Vagina (tissue), 2 donors: ENCODE measurements around the gene ARFGAP2. TPM values are rescaled to one million over a fixed set of nuclear protein-coding genes. Genes with fewer than 3 reads are reported as not detected.

ENCODE experiments used
- DNase-seq, 2 donors: peaks; one replicate each; pipeline ENCODE4 v3.0.0-alpha.2; 2017; ENCODE audit errors: extremely low spot score in 2 of 2
- H3K27ac ChIP-seq: fragments of 200-600 bp; sonication (generic); one replicate; pipeline ENCODE4 v1.5.1; 2019
- H3K27me3 ChIP-seq: fragments of 200-600 bp; sonication (generic); one replicate; pipeline ENCODE4 v1.5.1; 2019
- H3K36me3 ChIP-seq, 2 donors: fragments of 200-600 bp; sonication (generic); one replicate each; pipeline ENCODE4 v1.5.1; 2017 to 2019
- H3K4me1 ChIP-seq: fragments of 200-600 bp; sonication (generic); one replicate; pipeline ENCODE4 v1.5.1; 2019
- H3K4me3 ChIP-seq, 2 donors: fragments of 200-600 bp; sonication (generic); 1 replicate in 1 of 2; 2 replicates in 1 of 2; pipeline ENCODE4 v1.5.1; 2016 to 2019
- H3K9me3 ChIP-seq: fragments of 200-600 bp; sonication (generic); one replicate; pipeline ENCODE4 v1.5.1; 2019
- CTCF ChIP-seq, 3 experiments: fragments of 450-650 bp in 2 of 3; fragments of 200-600 bp in 1 of 3; sonication (generic) in 1 of 3; IDR thresholded peaks; one replicate each; pipeline ENCODE4 v1.5.1; 2017 to 2019; ENCODE audit warnings: antibody characterized with exemption in 3 of 3, mild to moderate bottlenecking in 2 of 3, moderate library complexity in 2 of 3
- POLR2A ChIP-seq, 2 donors: fragments of 450-650 bp; IDR thresholded peaks; one replicate each; pipeline ENCODE4 v1.6.1; 2017; ENCODE audit warnings: antibody characterized with exemption in 2 of 2, mild to moderate bottlenecking in 2 of 2, moderate library complexity in 2 of 2
- POLR2AphosphoS5 ChIP-seq, 2 donors: sonication (generic); formaldehyde crosslinking; IDR thresholded peaks; one replicate each; pipeline ENCODE4 v1.9.0; 2017; ENCODE audit warnings: antibody characterized with exemption in 2 of 2, mild to moderate bottlenecking in 2 of 2, low read depth in 1 of 2; ENCODE audit not compliant: insufficient read depth in 1 of 2
- intact Hi-C: fragments of 100-400 bp; cut with DNase I; formaldehyde crosslinking; loops from one replicate; pipeline ENCODE4 v1.15.1; 2023
- total RNA-seq: library from RNA; depleted of rRNA; stranded (reverse); fragments of >200 nt; gene quantifications from one replicate; pipeline ENCODE4 v1.2.3, GENCODE V29; 2016

The ARFGAP2 gene
- total RNA-seq, 1 donor from 2014 or later, result 79.3 TPM

GRCh38 chr11:47189100-47189834 is 12.6 kb upstream of the ARFGAP2 start:
- no peak overlapping the region for H3K4me3 ChIP-seq
- intact Hi-C loops, result no loop called here
- H3K27me3 ChIP-seq, result no peaks in the 10 kb centered on the region
- no peak for DNase-seq
- no peaks in the 10 kb centered on the region for H3K9me3 ChIP-seq
- no peak overlapping the region for H3K27ac ChIP-seq
- TF ChIP-seq POLR2AphosphoS5 (IDR thresholded peaks at IDR 0.05; ENCODE audit: insufficient read depth in 1 of 2, low read depth in 1 of 2) (peak in 1 of 2 donors; percentile 13), CTCF (IDR thresholded peaks at IDR 0.05) (no peak)
- H3K4me1 ChIP-seq, result peaks cover 30% of the 10 kb centered on the region
- no peaks in the 10 kb centered on the region for H3K36me3 ChIP-seq

DNA sequence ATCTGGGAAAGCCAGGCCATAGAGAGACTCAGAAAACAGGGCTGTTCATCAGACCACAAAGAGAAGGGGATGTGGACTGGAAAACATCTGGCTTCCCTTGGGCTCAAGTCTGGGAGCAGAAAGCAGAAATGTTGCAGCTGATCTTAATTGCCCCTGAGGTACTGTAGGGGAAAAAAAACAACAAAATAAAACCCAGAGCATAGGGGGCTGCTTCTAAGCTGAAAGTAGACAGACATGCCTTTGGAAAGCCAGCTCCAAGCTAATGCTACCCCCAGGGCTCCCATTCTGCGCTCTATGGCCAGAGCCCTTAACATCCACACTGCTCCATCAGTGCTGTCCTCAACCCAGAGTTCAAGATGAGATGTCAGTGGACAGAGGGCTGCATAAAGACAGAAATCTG is 11.6 kb upstream of the ARFGAP2 start:
- Histone ChIP-seq H3K9me3 (no peaks in the 10 kb centered on the region), H3K27ac (no peak overlapping the region)
- intact Hi-C loops, result no loop called here

GRCh38 chr11:47187723-47188122 is 11.0 kb upstream of the ARFGAP2 start:
- intact Hi-C loops, result no loop called here
- Histone ChIP-seq H3K27me3 (no peaks in the 10 kb centered on the region), H3K9me3 (no peaks in the 10 kb centered on the region), H3K36me3 (no peaks in the 10 kb centered on the region), H3K27ac (peak overlapping the region; percentile 93), H3K4me3 (peak overlapping the region; percentile 64 to 79), H3K4me1 (peaks cover 34% of the 10 kb centered on the region)
- TF ChIP-seq POLR2A (IDR thresholded peaks at IDR 0.05) (no peak), POLR2AphosphoS5 (IDR thresholded peaks at IDR 0.05; ENCODE audit: insufficient read depth in 1 of 2, low read depth in 1 of 2) (no peak), CTCF (IDR thresholded peaks at IDR 0.05) (no peak)
- DNase-seq, result no peak

More for the DNA sequence above, 11.6 kb upstream of the ARFGAP2 start:
- Histone ChIP-seq H3K27me3 (no peaks in the 10 kb centered on the region), H3K4me1 (peaks cover 34% of the 10 kb centered on the region), H3K4me3 (no peak overlapping the region), H3K36me3 (no peaks in the 10 kb centered on the region)
- DNase-seq, result no peak
- TF ChIP-seq POLR2A (IDR thresholded peaks at IDR 0.05) (no peak), POLR2AphosphoS5 (IDR thresholded peaks at IDR 0.05; ENCODE audit: insufficient read depth in 1 of 2, low read depth in 1 of 2) (no peak), CTCF (IDR thresholded peaks at IDR 0.05) (no peak)

- DNase-seq, result no peak
- peak overlapping the region; percentile 93 for H3K27ac ChIP-seq
- TF ChIP-seq POLR2AphosphoS5 (IDR thresholded peaks at IDR 0.05; ENCODE audit: insufficient read depth in 1 of 2, low read depth in 1 of 2), result peak in 1 of 2 donors; percentile 66
- TF ChIP-seq CTCF (IDR thresholded peaks at IDR 0.05), result no peak
- intact Hi-C loops, result no loop called here
- H3K27me3 ChIP-seq, result no peaks in the 10 kb centered on the region
- peaks cover 34% of the 10 kb centered on the region for H3K4me1 ChIP-seq
- no peaks in the 10 kb centered on the region for H3K36me3 ChIP-seq
- H3K4me3 ChIP-seq, result peak overlapping the region; percentile 64 to 79
- no peaks in the 10 kb centered on the region for H3K9me3 ChIP-seq
Measured at GRCh38 chr11:47186700-47187695, 10.3 kb upstream of the ARFGAP2 start.
